Activated T-cell treated with anti-CD3 and anti-CD28 coated beads, Interleukin-2, amount 50 U/mL, for 24 hours (primary cell): ENCODE measurements around the gene MYH14.

Experiments used
- DNase-seq: peaks from one replicate; pipeline ENCODE4 v3.0.0-alpha.2; 2020
- H3K27ac Mint-ChIP-seq: 2 replicates; pipeline ENCODE4 v1.8.0; 2020; ENCODE audit warnings: mild to moderate bottlenecking, mixed read lengths
- H3K27me3 Mint-ChIP-seq: 2 replicates; pipeline ENCODE4 v1.8.0; 2020; ENCODE audit warnings: mixed read lengths
- H3K36me3 Mint-ChIP-seq: 2 replicates; pipeline ENCODE4 v1.8.0; 2020; ENCODE audit warnings: low read depth, mixed read lengths
- H3K4me1 Mint-ChIP-seq: 2 replicates; pipeline ENCODE4 v1.8.0; 2020; ENCODE audit warnings: low read depth, mixed read lengths
- H3K4me3 Mint-ChIP-seq: 2 replicates; pipeline ENCODE4 v1.8.0; 2020; ENCODE audit warnings: mild to moderate bottlenecking, moderate library complexity, mixed read lengths
- H3K9me3 Mint-ChIP-seq: 2 replicates; pipeline ENCODE4 v1.8.0; 2020; ENCODE audit warnings: mixed read lengths

MYH14 gene

DNA sequence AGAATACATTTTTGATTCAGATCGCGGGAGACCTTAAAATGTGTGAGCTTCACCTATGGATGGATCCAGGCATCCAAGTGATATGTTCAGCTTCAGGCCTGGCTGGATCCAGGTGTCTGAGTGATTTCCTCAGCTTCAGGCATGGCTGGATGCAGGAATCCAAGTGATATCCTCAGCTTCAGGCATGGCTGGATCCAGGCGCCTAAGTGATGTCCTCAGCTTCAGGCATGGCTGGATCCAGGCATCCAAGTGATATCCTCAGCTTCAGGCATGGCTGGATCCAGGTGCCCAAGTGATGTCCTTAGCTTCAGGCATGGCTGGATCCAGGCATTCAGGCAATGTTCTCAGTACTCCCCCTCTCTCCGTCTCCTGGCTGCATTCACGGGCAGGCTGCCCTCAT, 65.1 kb downstream of the MYH14 start:
- H3K9me3 Mint-ChIP-seq: no peaks in the 10 kb centered on the region
- H3K4me3 Mint-ChIP-seq: no peak overlapping the region
- no peak overlapping the region for H3K27ac Mint-ChIP-seq
- peaks cover 35% of the 10 kb centered on the region for H3K27me3 Mint-ChIP-seq
- DNase-seq: no peak
- H3K36me3 Mint-ChIP-seq: no peaks in the 10 kb centered on the region
- no peaks in the 10 kb centered on the region for H3K4me1 Mint-ChIP-seq

GRCh38 chr19:50269653-50270052, 66.2 kb downstream of the MYH14 start:
- DNase-seq: no peak
- H3K4me3 Mint-ChIP-seq: no peak overlapping the region
- no peaks in the 10 kb centered on the region for H3K4me1 Mint-ChIP-seq
- no peaks in the 10 kb centered on the region for H3K36me3 Mint-ChIP-seq
- H3K27me3 Mint-ChIP-seq: peaks cover 35% of the 10 kb centered on the region
- H3K27ac Mint-ChIP-seq: no peak overlapping the region
- H3K9me3 Mint-ChIP-seq: no peaks in the 10 kb centered on the region

- H3K27me3 Mint-ChIP-seq: peaks cover 41% of the 10 kb centered on the region
- no peaks in the 10 kb centered on the region for H3K4me1 Mint-ChIP-seq
- no peak overlapping the region for H3K27ac Mint-ChIP-seq
- H3K36me3 Mint-ChIP-seq: no peaks in the 10 kb centered on the region
- no peak for DNase-seq
- H3K9me3 Mint-ChIP-seq: no peaks in the 10 kb centered on the region
- no peak overlapping the region for H3K4me3 Mint-ChIP-seq
These were observed 69.0 kb downstream of the MYH14 start for GRCh38 chr19:50272263-50272897.

GRCh38 chr19:50273821-50274220, 70.4 kb downstream of the MYH14 start:
- H3K27me3 Mint-ChIP-seq: peaks cover 28% of the 10 kb centered on the region

DNA sequence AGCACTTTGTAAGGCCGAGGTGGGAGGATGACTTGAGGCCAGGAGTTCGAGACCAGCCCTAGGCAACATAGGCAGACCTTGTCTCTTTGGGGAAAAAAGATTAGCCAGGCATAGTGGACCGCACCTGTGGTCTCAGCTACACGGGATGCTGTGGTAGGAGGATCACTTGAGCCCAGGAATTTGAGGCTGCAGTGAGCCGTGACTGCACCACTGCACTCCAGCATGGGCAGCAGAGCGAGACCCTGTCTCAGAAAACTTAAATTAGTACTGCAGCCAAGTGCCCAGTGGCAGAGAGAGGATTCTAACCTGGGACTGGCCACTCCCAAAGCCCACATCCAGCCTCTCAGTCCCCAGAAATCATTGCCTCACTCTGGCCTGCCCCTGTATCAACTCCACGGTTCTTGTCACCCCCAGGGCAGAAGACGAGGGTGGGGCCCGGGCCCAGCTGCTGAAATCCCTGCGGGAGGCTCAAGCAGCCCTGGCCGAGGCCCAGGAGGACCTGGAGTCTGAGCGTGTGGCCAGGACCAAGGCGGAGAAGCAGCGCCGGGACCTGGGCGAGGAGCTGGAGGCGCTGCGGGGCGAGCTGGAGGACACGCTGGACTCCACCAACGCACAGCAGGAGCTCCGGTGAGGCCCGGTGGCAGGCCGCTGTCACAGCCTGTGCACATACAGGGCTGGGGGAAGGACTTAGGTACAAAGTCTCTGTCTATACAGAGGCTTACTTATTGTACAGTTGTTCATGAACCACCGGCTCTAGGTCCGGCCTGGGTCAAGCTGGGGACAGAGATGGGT, 72.4 kb downstream of the MYH14 start:
- no peaks in the 10 kb centered on the region for H3K9me3 Mint-ChIP-seq
- H3K4me1 Mint-ChIP-seq: no peaks in the 10 kb centered on the region
- peaks cover 23% of the 10 kb centered on the region for H3K27me3 Mint-ChIP-seq
- no peak overlapping the region for H3K4me3 Mint-ChIP-seq
- no peak overlapping the region for H3K27ac Mint-ChIP-seq
- no peak for DNase-seq
- H3K36me3 Mint-ChIP-seq: no peaks in the 10 kb centered on the region

More at GRCh38 chr19:50273821-50274220, 70.4 kb downstream of the MYH14 start:
- Mint-ChIP-seq H3K4me3 (no peak overlapping the region), H3K9me3 (no peaks in the 10 kb centered on the region), H3K36me3 (no peaks in the 10 kb centered on the region), H3K27ac (no peak overlapping the region), H3K4me1 (no peaks in the 10 kb centered on the region)
- DNase-seq: no peak

GRCh38 chr19:50276370-50277063, 73.1 kb downstream of the MYH14 start:
- no peak for DNase-seq
- Mint-ChIP-seq H3K27me3 (peaks cover 16% of the 10 kb centered on the region), H3K27ac (no peak overlapping the region), H3K36me3 (no peaks in the 10 kb centered on the region), H3K4me3 (no peak overlapping the region), H3K9me3 (no peaks in the 10 kb centered on the region), H3K4me1 (no peaks in the 10 kb centered on the region)

DNA sequence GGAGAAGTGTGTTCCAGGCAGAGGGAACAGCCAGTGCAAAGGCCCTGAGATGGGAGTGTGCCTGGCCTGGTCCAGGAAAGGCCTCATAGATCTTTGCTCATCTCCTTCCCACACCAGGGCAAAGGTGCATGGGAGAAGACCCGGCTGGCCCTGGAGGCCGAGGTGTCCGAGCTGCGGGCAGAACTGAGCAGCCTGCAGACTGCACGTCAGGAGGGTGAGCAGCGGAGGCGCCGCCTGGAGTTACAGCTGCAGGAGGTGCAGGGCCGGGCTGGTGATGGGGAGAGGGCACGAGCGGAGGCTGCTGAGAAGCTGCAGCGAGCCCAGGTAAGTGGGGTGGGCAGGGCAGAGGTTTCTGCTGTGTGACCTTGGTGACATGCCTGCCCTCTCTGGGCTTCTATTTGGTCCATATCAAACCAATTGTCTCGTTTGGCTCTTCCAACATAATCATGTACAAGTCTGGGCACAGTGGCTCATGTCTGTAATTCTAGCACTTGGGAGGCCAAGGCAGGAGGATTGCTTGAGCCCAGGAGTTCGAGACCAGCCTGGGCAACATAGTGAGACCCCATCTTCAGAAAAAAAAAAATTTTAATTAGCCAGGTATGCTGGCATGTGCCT, 74.7 kb downstream of the MYH14 start:
- Mint-ChIP-seq H3K4me1 (no peaks in the 10 kb centered on the region), H3K36me3 (no peaks in the 10 kb centered on the region), H3K27me3 (peaks cover 12% of the 10 kb centered on the region), H3K27ac (no peak overlapping the region), H3K4me3 (no peak overlapping the region), H3K9me3 (no peaks in the 10 kb centered on the region)
- no peak for DNase-seq

DNA sequence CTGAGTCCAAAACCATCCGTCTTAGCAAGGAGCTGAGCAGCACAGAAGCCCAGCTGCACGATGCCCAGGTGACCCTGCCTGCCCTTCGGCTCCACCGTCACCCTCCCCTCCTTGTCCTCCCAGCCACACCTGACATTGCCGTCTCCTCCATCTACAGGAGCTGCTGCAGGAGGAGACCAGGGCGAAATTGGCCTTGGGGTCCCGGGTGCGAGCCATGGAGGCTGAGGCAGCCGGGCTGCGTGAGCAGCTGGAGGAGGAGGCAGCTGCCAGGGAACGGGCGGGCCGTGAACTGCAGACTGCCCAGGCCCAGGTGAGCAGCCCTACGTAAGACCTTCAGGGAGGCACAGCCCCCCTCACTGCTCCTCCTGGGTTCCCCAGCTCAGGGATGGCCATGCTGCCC, 76.7 kb downstream of the MYH14 start:
- no peak overlapping the region for H3K4me3 Mint-ChIP-seq
- H3K9me3 Mint-ChIP-seq: peaks cover under 1% of the 10 kb centered on the region
- no peaks in the 10 kb centered on the region for H3K36me3 Mint-ChIP-seq
- H3K27me3 Mint-ChIP-seq: peaks cover 12% of the 10 kb centered on the region
- DNase-seq: no peak
- no peaks in the 10 kb centered on the region for H3K4me1 Mint-ChIP-seq
- H3K27ac Mint-ChIP-seq: no peak overlapping the region

- no peaks in the 10 kb centered on the region for H3K36me3 Mint-ChIP-seq
These were observed 77.6 kb downstream of the MYH14 start for GRCh38 chr19:50280983-50281382.

GRCh38 chr19:50281491-50281890, 78.1 kb downstream of the MYH14 start:
- peaks cover 7% of the 10 kb centered on the region for H3K9me3 Mint-ChIP-seq
- peaks cover under 1% of the 10 kb centered on the region for H3K27me3 Mint-ChIP-seq
- H3K27ac Mint-ChIP-seq: no peak overlapping the region
- H3K36me3 Mint-ChIP-seq: no peaks in the 10 kb centered on the region
- H3K4me1 Mint-ChIP-seq: no peaks in the 10 kb centered on the region
- DNase-seq: no peak
- H3K4me3 Mint-ChIP-seq: no peak overlapping the region

More at GRCh38 chr19:50280983-50281382, 77.6 kb downstream of the MYH14 start:
- H3K27me3 Mint-ChIP-seq: peaks cover 4% of the 10 kb centered on the region
- peaks cover 7% of the 10 kb centered on the region for H3K9me3 Mint-ChIP-seq
- DNase-seq: no peak
- no peak overlapping the region for H3K4me3 Mint-ChIP-seq
- H3K4me1 Mint-ChIP-seq: no peaks in the 10 kb centered on the region
- H3K27ac Mint-ChIP-seq: no peak overlapping the region

GRCh38 chr19:50285833-50286232, 82.4 kb downstream of the MYH14 start:
- peaks cover 20% of the 10 kb centered on the region for H3K9me3 Mint-ChIP-seq
- peaks cover 35% of the 10 kb centered on the region for H3K27me3 Mint-ChIP-seq
- H3K4me3 Mint-ChIP-seq: no peak overlapping the region
- DNase-seq: no peak
- no peaks in the 10 kb centered on the region for H3K4me1 Mint-ChIP-seq
- no peak overlapping the region for H3K27ac Mint-ChIP-seq
- no peaks in the 10 kb centered on the region for H3K36me3 Mint-ChIP-seq

DNA sequence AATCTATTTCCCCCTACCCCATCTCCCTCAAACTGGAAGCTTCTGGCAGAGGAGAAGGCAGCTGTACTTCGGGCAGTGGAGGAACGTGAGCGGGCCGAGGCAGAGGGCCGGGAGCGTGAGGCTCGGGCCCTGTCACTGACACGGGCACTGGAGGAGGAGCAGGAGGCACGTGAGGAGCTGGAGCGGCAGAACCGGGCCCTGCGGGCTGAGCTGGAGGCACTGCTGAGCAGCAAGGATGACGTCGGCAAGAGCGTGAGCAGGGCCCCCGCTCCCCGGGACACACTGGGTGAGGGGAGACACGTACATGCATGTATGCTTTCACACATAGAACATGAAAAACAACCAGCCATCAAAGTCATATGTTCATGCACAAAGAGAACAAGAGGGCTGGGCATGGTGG, 83.0 kb downstream of the MYH14 start:
- peaks cover 39% of the 10 kb centered on the region for H3K27me3 Mint-ChIP-seq
- peaks cover 20% of the 10 kb centered on the region for H3K9me3 Mint-ChIP-seq
- no peak overlapping the region for H3K4me3 Mint-ChIP-seq
- H3K27ac Mint-ChIP-seq: no peak overlapping the region
- H3K4me1 Mint-ChIP-seq: no peaks in the 10 kb centered on the region
- DNase-seq: no peak
- H3K36me3 Mint-ChIP-seq: no peaks in the 10 kb centered on the region

- peaks cover 44% of the 10 kb centered on the region for H3K27me3 Mint-ChIP-seq
- H3K4me3 Mint-ChIP-seq: no peak overlapping the region
- peaks cover 20% of the 10 kb centered on the region for H3K9me3 Mint-ChIP-seq
- no peaks in the 10 kb centered on the region for H3K4me1 Mint-ChIP-seq
- no peaks in the 10 kb centered on the region for H3K36me3 Mint-ChIP-seq
- no peak for DNase-seq
- H3K27ac Mint-ChIP-seq: no peak overlapping the region
These were observed 83.9 kb downstream of the MYH14 start for GRCh38 chr19:50287331-50287730.

- DNase-seq: no peak
- Mint-ChIP-seq H3K9me3 (peaks cover 20% of the 10 kb centered on the region), H3K27ac (no peak overlapping the region), H3K36me3 (no peaks in the 10 kb centered on the region), H3K4me1 (no peaks in the 10 kb centered on the region), H3K4me3 (no peak overlapping the region), H3K27me3 (peaks cover 59% of the 10 kb centered on the region)
These were observed 85.5 kb downstream of the MYH14 start for GRCh38 chr19:50288954-50289353.
